HepG2 (cell line): Measurements from ENCODE around the gene ELF1. TPM values are rescaled to one million over a fixed set of nuclear protein-coding genes. Genes with fewer than 3 reads are reported as not detected.
A peak's percentile ranks its signal among the peaks of the same experiment; 100 is the strongest.

Experiments
- FOXK1 ChIP-seq: sonication (generic); formaldehyde crosslinking; IDR thresholded peaks from 2 replicates; pipeline ENCODE4 v1.4.0; 2020; ENCODE audit warnings: low read depth, missing genetic modification reagents, borderline replicate concordance
- KLF16 ChIP-seq, 2 experiments: sonication (generic) in 1 of 2; formaldehyde crosslinking in 1 of 2; IDR thresholded peaks; 2 replicates each; pipeline versions ENCODE4 v1.6.1 to v1.8.0; 2016 to 2023; ENCODE audit warnings: missing genetic modification reagents in 2 of 2, missing compliant biosample characterization in 1 of 2
- MEIS1 ChIP-seq: sonication (generic); formaldehyde crosslinking; IDR thresholded peaks from 2 replicates; pipeline ENCODE4 v1.9.0; 2021; ENCODE audit warnings: mild to moderate bottlenecking, missing genetic modification reagents, moderate library complexity, borderline replicate concordance
- PPARG ChIP-seq: conservative IDR thresholded peaks from 2 replicates; pipeline ENCODE4 v1.6.1; 2016; ENCODE audit warnings: missing biosample characterization, missing genetic modification reagents
- SIX4 ChIP-seq: sonication (generic); formaldehyde crosslinking; IDR thresholded peaks from 2 replicates; pipeline ENCODE4 v1.4.0; 2020; ENCODE audit warnings: missing genetic modification reagents
- TGIF2 ChIP-seq: IDR thresholded peaks from 2 replicates; pipeline ENCODE4 v1.6.1; 2016; ENCODE audit warnings: control low read depth, missing compliant biosample characterization
- WIZ ChIP-seq: sonication (generic); formaldehyde crosslinking; IDR thresholded peaks from 2 replicates; pipeline ENCODE4 v1.5.1; 2020; ENCODE audit warnings: mild to moderate bottlenecking, missing genetic modification reagents
- ZBTB7A ChIP-seq: sonication (generic); formaldehyde crosslinking; IDR thresholded peaks from 2 replicates; pipeline ENCODE4 v1.8.0; 2022; ENCODE audit warnings: mild to moderate bottlenecking, missing genetic modification reagents
- ZFP82 ChIP-seq: sonication (generic); formaldehyde crosslinking; IDR thresholded peaks from 2 replicates; pipeline ENCODE4 v1.5.1; 2020; ENCODE audit warnings: mild to moderate bottlenecking, missing genetic modification reagents, borderline replicate concordance
- polyA plus RNA-seq, 8 experiments: library from polyadenylated mRNA; depleted of rRNA in 3 of 8; stranded (reverse) in 7 of 8; unstranded in 1 of 8; fragments of >200 nt; fragmentation: Illumina TruSeq in 4 of 8; extraction: Trizol in 4 of 8; gene quantifications; 2 replicates each; pipeline versions ENCODE4 v1.2.1 to v1.2.3, GENCODE V29; 2011 to 2016; ENCODE audit warnings: low read depth in 4 of 8, missing spikeins in 1 of 8, mixed read lengths in 1 of 8; ENCODE audit not compliant: insufficient read depth in 1 of 8
- total RNA-seq, 5 experiments: library from RNA; depleted of rRNA; stranded (reverse); fragments of >200 nt; fragmentation: Illumina TruSeq; extraction: Trizol; gene quantifications; 2 replicates each; pipeline ENCODE4 v1.2.3, GENCODE V29; 2016; ENCODE audit warnings: low read depth in 1 of 5
- TF ChIP-seq, protein P1 (sequence below): sonication (generic); formaldehyde crosslinking; IDR thresholded peaks from 2 replicates; pipeline ENCODE4 v1.8.0; 2022; ENCODE audit warnings: missing genetic modification reagents, mild to moderate bottlenecking, borderline replicate concordance
- TF ChIP-seq, protein P2 (sequence below): sonication (generic); formaldehyde crosslinking; IDR thresholded peaks from 2 replicates; pipeline ENCODE4 v1.8.0; 2022; ENCODE audit warnings: missing genetic modification reagents, low read depth, mild to moderate bottlenecking, borderline replicate concordance
- TF ChIP-seq, protein P3 (sequence below): sonication (generic); formaldehyde crosslinking; IDR thresholded peaks from 2 replicates; pipeline ENCODE4 v1.9.0; 2022; ENCODE audit warnings: missing genetic modification reagents, mild to moderate bottlenecking, borderline replicate concordance
- TF ChIP-seq, protein P4 (sequence below): IDR thresholded peaks from 2 replicates; pipeline ENCODE4 v1.6.1; 2016; ENCODE audit warnings: mild to moderate bottlenecking
- TF ChIP-seq, protein P5 (sequence below): sonication (generic); formaldehyde crosslinking; IDR thresholded peaks from 2 replicates; pipeline ENCODE4 v1.8.1; 2022; ENCODE audit warnings: mild to moderate bottlenecking, missing genetic modification reagents
- TF ChIP-seq, protein P6 (sequence below): sonication (generic); formaldehyde crosslinking; IDR thresholded peaks from 2 replicates; pipeline ENCODE4 v1.8.0; 2022; ENCODE audit warnings: mild to moderate bottlenecking, missing genetic modification reagents; ENCODE audit not compliant: insufficient replicate concordance

Gene ELF1
- total and polyA plus RNA-seq, 2 of the 13 experiments (the other 11 are each of a cell fraction or from before 2014, with no cell fraction given): 24.6 to 71.5 TPM

DNA sequence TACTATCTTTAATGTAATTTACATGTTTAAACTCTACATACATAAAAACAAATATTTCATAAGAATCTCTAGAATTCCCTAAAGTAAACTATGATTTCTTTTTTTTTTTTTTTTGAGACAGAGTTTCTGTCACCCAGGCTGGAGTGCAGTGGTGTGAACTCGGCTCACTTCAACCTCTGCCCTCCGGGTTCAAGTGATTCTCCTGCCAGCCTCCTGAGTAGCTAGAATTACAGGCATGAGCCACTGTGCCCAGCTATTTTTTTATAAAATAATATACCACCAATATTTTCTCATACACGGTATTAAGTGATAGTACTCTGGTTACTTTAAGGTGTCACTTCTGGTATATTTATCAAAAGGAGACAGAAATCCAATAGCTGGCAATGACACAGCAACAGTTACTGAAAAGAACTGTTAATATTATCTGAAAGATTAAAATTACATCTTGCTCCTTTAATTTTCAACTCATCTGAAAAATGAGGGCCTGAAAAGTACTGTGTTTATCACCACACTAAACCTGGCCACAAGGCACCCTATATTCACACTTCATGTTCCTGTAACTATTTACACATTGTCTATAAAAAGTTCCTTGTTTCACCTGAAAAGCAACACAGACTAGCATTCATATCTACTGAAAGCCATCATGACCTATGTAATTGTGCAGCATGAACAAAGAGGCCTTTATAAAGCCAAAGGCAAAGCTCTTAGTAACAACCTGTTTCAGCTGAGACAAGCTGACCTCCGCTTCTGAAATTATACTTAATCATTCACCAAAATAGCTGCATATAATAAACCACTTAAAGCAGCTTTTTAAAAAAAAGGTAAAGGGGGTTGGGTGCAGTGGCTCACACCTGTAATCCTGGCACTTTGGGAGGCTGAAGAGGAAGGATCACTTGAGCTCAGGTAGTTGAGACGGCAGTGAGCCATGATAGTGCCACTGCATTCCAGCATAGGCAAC is 123.6 kb downstream of the ELF1 start (continued):
- TF ChIP-seq SIX4 (CRISPR knock-in tag) (no peak), ZBTB7A (CRISPR knock-in tag) (no peak), TGIF2 (no peak), ZFP82 (CRISPR knock-in tag) (no peak), KLF16 (CRISPR knock-in tag; IDR thresholded peaks at IDR 0.05) (no peak), MEIS1 (CRISPR knock-in tag) (no peak), PPARG (CRISPR knock-in tag) (peak; percentile 39; the same call in 1 of the 2 replicates), FOXK1 (no peak; the same call in 1 of the 2 replicates), WIZ (CRISPR knock-in tag) (no peak)
- TF ChIP-seq, protein P1, sequence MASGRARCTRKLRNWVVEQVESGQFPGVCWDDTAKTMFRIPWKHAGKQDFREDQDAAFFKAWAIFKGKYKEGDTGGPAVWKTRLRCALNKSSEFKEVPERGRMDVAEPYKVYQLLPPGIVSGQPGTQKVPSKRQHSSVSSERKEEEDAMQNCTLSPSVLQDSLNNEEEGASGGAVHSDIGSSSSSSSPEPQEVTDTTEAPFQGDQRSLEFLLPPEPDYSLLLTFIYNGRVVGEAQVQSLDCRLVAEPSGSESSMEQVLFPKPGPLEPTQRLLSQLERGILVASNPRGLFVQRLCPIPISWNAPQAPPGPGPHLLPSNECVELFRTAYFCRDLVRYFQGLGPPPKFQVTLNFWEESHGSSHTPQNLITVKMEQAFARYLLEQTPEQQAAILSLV (CRISPR knock-in tag): no peak
- TF ChIP-seq, protein P2, sequence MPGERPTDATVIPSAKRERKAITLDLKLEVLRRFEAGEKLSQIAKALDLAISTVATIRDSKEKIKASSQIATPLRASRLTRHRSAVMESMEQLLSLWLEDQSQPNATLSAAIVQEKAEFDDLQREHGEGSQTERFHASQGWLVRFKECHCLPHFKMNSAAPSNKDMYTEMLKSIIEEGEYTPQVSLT: no peak
- TF ChIP-seq, protein P3, sequence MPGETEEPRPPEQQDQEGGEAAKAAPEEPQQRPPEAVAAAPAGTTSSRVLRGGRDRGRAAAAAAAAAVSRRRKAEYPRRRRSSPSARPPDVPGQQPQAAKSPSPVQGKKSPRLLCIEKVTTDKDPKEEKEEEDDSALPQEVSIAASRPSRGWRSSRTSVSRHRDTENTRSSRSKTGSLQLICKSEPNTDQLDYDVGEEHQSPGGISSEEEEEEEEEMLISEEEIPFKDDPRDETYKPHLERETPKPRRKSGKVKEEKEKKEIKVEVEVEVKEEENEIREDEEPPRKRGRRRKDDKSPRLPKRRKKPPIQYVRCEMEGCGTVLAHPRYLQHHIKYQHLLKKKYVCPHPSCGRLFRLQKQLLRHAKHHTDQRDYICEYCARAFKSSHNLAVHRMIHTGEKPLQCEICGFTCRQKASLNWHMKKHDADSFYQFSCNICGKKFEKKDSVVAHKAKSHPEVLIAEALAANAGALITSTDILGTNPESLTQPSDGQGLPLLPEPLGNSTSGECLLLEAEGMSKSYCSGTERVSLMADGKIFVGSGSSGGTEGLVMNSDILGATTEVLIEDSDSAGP (CRISPR knock-in tag): no peak
- TF ChIP-seq, protein P4, sequence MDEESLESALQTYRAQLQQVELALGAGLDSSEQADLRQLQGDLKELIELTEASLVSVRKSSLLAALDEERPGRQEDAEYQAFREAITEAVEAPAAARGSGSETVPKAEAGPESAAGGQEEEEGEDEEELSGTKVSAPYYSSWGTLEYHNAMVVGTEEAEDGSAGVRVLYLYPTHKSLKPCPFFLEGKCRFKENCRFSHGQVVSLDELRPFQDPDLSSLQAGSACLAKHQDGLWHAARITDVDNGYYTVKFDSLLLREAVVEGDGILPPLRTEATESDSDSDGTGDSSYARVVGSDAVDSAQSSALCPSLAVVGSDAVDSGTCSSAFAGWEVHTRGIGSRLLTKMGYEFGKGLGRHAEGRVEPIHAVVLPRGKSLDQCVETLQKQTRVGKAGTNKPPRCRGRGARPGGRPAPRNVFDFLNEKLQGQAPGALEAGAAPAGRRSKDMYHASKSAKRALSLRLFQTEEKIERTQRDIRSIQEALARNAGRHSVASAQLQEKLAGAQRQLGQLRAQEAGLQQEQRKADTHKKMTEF (CRISPR knock-in tag): peak; percentile 31; the same call in 1 of the 2 replicates
- TF ChIP-seq, protein P5, sequence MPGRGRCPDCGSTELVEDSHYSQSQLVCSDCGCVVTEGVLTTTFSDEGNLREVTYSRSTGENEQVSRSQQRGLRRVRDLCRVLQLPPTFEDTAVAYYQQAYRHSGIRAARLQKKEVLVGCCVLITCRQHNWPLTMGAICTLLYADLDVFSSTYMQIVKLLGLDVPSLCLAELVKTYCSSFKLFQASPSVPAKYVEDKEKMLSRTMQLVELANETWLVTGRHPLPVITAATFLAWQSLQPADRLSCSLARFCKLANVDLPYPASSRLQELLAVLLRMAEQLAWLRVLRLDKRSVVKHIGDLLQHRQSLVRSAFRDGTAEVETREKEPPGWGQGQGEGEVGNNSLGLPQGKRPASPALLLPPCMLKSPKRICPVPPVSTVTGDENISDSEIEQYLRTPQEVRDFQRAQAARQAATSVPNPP (CRISPR knock-in tag): no peak
- TF ChIP-seq, protein P6, sequence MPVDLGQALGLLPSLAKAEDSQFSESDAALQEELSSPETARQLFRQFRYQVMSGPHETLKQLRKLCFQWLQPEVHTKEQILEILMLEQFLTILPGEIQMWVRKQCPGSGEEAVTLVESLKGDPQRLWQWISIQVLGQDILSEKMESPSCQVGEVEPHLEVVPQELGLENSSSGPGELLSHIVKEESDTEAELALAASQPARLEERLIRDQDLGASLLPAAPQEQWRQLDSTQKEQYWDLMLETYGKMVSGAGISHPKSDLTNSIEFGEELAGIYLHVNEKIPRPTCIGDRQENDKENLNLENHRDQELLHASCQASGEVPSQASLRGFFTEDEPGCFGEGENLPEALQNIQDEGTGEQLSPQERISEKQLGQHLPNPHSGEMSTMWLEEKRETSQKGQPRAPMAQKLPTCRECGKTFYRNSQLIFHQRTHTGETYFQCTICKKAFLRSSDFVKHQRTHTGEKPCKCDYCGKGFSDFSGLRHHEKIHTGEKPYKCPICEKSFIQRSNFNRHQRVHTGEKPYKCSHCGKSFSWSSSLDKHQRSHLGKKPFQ (CRISPR knock-in tag): peak; percentile 98
